Sigmoid colon (tissue), 4 donors: ENCODE measurements around the gene POLG.

ENCODE experiments used
- POLR2A ChIP-seq, 2 donors: fragments of 450-650 bp; IDR thresholded peaks; one replicate each; pipeline ENCODE4 v1.6.1; 2016; ENCODE audit warnings: antibody characterized with exemption in 2 of 2, mild to moderate bottlenecking in 2 of 2, moderate library complexity in 2 of 2
- POLR2AphosphoS5 ChIP-seq, 4 donors: sonication (generic); formaldehyde crosslinking; IDR thresholded peaks; one replicate each; pipeline ENCODE4 v1.6.1; 2017; ENCODE audit warnings: antibody characterized with exemption in 4 of 4

- TF ChIP-seq POLR2AphosphoS5 (IDR thresholded peaks at IDR 0.05) = no peak
- TF ChIP-seq POLR2A (IDR thresholded peaks at IDR 0.05) = no peak
Measured at GRCh38 chr15:89379818-89380217, 45.2 kb upstream of the POLG start.
